ENCODE measurements around the gene CTIF.
A peak's percentile ranks its signal among the peaks of the same experiment; 100 is the strongest.
"Not testable (repeated sequence)": the region's sequence is repeated elsewhere in the genome, so short reads cannot be mapped to it uniquely, and the experiment has no call there.

The CTIF gene

DNA sequence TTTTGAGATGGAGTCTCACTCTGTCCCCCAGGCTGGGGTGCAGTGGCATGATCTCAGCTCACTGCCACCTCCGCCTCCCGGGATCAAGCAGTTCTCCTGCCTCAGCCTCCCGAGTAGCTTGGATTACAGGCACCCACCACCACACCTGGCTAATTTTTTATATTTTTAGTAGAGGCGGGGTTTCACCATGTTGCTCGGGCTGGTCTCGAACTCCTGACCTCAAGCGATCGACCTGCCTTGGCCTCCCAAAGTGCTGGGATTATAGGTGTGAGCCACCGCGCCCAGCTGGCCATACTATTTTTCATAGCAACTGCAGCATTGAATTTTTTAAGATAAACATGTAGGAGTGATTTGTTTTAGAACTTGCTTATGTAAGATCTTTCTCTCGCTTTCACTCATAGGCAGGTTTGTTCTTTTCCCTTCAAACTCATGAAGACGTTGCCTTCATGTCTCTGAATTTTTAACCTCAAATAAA lies 273.2 kb downstream of the CTIF start:
- DNase-seq: not testable (repeated sequence)

DNA sequence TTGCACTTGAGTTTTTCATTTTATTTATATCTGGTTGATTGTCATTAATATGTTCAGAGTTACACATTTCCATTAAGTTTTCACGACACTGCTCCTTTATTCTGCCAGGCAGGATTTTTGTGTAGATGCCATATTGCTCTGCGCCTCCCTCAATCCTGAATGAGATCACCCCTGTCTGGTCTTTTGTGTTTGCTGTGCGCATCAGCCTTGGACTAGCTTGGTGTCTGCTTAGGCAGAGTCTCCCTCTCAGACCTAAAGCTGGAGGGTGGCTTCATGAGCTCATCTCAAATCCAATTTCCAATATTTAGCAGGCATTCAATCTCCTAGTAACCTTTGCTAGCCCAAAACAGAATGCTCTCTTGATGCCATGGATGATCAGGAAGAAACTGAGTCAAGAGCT lies 274.5 kb downstream of the CTIF start:
- DNase-seq: no peak

DNA sequence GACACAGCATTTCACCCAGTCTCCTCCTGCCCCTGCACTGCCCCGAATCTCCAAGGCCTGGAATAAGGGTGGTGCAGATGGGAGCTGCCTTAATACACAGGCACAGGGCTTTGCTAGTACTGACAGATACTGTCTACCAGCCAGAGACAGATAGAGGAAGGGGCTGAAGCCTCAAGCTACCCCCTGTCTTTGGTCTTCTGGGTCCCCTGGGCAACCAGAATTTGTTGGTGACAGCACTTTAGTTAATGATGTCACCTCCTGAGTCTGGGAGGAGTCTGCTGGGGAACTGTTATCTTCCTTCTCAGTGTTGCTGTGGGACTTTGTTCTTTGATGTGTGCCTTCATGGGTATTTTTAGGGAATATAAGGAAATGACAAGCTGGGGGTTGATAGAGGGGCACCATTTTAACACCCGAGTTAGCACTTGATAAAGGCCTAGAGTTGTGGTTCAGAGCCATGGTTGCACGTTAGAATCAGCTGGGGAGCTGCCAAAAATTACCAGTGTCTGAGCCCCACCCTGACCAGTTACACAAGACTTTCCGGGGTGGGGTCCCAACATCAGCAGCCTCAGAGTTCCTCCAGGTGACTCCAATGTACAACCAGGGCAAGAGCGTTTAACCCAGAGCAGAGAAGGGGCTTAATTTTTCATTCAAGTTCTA lies 275.1 kb downstream of the CTIF start:
- DNase-seq: peak in 1 of 2 donors; percentile 41

DNA sequence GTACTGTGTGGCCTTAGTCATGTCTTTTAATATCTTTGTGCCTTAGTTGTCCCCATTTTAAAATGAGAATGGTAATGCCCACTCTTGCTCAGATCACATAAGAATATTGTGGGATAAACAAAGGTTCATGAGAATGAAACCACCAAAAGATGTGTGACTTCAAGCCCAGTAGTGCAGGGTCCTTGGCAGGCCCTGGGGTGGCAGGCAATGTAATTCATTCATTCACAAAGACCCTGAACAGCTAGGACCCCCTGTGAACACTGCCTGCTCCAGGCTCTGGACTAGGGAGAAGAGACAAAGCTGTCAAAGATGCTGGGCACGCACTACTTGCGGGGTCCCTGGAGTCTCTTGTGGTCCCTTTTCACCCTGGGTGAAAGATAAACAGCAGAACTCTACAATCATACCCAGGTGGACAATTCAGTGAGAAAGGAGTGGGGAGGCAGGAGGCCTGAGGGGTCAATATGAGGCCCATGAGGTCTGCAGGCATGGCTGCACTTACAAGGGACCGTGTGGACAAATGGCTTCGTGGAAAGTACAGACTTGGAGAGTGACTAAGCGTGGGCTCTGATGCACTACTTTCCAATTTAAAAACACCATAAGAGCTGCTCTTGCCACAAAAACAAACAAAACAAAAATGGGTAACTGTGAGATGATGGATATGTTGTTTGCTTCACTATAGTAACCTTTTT lies 275.8 kb downstream of the CTIF start:
- DNase-seq: no peak

DNA sequence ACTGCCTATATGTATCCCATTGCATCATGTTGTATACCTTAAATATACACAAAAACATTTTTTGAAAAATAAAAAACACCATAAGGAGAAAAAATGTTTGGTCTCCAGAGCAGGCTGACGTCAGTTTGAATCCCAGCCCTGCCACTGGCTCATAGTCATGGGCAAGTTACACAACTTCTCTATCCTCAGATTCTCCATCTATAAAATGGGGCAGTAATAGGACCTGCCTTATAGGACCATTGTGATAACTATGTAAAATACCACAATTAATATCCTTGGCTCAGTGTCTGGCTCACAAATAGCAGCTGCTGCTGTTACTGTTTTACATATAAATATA lies 276.3 kb downstream of the CTIF start:
- no peak for DNase-seq

DNA sequence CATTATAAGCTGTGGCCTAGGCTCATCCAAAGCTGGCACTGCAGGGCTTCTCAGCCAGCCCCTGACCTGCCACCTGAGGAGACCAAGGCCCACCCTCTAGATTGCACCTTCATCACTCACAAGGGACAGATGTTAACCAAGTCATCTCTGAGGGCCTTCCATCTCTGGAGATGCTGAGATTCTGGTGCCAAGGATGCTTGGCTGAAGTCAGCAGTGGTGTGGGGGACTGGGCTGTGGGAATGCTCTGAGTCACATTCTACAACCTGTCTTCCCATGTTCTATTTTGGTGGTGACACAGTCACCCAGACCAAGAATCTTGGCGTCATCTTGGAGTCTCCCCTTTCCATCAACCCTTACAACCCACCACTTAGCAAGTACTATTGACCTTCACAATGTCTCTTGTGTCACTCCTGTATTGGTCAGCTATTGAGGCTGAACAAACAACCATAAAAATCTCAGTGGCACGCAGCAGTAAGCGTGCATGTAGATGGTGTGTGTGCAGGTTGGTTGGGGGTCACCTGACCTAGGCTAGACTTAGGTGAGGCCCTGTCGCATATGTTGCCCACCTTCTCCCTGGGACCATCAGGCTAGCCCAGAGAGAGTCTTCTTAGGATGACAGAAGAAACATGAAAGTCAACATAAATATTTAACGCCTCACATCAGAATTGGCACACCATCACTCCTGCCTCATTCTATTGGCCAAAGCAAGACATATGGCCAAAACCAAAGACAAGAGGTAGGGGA lies 276.9 kb downstream of the CTIF start:
- no peak for DNase-seq

DNA sequence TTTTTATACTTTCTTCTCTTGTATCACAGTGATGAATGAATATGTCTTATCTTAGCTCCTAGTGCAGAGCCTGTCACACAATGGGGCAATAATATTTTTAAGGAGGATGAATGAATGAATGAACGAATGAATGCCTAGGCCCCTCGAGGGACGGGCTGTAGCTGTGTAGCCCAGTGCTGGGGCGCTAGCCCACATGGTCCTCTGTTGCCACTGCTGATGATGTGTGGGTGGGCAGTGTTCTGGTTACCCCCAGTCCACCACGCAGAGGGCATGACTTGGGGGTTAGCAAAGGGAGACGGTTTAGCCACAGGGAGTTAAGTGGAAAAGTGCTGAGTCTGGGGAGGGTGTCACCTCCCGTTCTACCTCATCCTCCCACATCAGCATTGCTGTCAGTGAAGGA lies 277.7 kb downstream of the CTIF start:
- no peak for DNase-seq

DNA sequence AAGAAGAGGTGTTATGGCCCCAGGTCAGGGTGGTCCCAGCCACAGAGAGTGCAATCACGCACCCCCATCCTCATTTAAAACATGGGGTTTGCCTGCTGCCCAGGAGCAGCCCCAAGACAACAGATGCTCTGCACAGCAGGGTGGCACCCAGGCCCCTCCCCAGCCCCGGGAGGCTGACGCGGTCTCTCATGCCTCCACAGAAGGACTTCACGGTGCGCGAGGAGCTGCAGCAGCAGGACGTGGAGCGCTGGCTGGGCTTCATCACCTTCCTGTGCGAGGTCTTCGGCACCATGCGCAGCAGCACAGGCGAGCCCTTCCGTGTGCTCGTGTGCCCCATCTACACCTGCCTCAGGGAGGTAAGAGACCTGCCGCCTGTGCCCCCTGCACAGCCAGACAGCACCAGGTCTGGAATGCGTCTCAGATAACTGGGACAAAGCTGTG lies 278.2 kb downstream of the CTIF start:
- no peak for DNase-seq

DNA sequence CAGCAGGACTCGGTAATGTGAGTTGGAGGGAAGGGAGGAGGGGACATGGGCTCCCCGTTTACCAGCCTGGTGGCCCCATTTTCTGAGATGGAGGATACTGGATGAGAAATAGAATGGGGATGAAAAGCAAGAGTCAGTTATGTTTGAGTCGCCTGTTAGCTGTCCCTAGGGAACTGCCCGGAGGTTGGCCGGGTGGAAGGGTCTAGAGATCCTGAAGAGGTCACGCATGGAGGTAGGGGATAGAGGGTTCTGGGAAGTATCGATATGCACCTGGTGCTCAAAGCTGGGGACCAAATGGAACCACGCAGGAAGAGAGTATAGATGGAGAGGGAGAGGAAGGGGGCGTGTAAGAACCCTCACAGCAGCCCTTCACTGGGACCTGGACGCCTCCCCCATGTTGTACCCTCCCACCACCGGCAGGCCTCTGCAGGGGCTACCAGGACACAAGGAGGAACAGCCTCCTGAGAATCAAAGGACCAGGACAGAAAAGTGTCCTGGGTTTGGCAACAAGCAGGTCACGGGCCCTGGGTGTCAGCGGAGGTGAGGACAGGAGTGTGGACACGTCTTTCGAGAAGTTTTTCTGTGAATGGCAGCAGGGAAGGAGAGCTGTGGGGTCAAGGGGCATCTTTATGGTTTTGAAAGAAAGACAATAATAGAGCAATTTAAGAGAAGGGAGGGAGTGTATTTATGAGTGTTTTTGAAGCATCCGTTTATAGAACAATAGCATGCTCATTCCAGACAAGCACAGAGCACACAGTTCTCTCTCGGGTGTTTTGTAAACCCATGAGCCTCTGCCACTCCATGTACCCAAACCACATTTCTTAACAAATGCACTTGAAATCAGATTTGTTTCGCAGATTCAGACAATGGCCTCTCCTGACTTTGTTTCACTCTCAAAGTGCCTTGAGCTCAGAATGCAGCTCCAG lies 279.8 kb downstream of the CTIF start:
- DNase-seq: no peak

DNA sequence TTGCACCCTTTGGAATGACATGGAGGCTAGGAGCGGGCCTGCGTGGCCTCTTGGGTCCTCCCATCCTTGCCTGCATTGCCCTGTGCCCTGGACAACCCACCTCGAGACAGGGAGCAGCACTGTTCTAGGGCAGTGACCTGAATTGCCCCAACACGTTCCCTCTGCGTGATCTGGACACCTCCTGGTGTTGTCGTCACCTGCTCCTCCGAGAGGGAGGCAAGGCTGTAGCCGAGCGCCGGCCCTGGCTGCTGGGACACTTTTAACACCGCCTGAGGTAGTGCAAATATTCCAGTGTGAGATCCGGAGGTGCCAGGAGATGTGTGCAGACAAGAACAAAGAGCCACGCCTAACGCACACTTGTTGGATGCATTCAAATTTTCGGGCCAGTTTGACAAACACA lies 280.4 kb downstream of the CTIF start:
- DNase-seq: no peak

DNA sequence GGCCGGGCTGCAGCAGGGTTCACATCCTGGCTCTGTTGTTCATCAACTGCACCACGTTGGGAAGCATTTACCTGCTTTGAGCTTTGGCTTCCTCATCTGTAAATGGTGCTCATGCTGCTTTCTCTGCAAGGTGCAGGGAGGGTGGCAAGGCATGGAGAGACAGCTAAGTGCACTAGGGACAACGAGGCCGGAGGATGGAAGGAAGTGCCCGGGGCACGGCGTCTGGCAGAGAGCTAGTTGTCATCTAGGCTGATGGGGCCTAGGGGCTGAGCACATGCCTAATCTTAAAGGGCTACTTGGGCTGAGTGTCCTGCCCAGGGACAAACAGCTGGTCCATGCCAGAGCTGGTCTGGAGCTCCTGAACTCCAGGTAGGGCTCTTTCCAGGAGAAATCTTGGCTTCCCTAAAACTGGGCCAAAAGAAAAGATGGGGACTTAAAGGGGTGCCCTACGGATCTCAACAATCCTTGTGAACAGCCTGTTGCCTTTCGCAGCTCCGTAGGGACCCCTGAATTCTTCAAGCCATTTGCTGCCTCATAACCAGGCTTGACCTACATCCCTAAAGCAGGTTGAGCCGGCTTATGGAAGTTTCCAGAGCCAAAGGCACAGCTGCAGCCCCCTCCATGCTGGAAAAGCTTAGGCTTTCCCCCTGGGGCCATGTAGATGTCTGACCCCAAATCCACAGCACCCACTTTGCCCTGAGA lies 281.1 kb downstream of the CTIF start:
- DNase-seq: no peak

DNA sequence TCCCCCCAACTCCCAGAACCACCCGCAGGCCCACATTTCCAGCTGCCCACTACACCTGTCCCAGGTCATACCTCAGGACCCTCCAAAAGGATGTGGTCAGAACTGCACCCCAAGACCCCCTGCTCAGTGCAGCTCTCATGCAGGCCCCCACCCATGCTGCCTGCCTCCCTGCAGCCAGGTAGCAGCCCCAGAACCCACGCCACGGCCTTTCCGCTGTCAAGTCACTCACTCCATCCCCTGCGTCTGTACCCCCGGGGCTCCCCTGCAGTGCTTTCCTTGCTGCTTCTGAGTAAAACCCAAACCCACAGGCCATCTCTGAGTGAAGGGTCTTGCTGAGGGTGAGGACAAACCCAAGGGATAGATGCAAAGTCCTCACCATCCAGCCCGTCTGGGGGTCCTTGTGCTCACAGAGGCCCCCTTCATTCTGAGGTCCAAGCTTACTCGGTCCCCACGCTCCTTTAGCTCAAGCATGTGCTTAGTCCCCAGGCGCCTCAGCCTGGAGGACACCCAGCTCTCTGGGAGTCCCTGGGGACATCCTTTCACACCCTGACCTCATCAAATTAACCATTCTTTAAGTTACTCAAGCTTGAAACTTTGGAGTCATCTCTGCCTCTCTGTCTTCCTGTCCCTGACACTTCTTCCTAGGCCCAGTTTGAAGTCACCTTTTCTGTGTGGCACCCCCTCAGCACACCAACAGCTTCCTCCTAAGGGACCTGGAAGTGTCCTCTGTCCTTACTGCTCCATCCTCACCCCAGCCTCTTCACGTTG lies 281.8 kb downstream of the CTIF start:
- DNase-seq: no peak

DNA sequence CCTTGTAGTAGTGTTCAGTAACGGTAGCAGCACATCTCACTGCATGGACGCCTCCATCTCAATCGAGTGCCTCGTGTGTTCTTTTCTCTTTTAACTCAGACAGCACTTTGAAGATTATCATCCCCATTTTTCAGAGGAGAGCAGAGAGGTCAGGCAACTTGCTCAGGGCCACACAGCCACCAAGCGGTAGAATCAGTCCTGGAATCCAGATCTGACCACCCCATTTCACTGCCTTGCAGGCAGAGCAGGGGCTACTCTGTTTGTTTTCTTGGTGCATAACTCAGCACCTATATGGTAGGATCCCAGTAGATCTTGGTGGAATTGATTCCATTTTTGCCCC lies 282.4 kb downstream of the CTIF start:
- no peak for DNase-seq

DNA sequence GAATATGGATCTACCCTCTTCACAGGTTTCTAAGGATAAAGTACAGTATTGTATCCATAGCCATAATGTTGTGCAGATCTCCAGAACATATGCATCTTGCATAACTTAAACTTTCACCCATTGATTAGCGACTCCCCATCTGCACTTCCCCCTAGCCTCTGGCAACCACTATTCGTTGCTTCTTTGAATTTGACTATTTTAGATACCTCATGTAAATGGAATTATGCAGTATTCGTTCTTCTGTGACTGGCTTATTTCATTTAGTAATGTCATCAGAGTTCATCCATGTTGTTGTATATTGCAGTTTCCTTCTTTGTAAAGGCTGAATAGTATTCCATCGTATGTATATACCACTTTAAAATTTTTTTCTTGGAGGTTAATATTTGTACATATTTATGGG lies 283.0 kb downstream of the CTIF start:
- DNase-seq: no peak

DNA sequence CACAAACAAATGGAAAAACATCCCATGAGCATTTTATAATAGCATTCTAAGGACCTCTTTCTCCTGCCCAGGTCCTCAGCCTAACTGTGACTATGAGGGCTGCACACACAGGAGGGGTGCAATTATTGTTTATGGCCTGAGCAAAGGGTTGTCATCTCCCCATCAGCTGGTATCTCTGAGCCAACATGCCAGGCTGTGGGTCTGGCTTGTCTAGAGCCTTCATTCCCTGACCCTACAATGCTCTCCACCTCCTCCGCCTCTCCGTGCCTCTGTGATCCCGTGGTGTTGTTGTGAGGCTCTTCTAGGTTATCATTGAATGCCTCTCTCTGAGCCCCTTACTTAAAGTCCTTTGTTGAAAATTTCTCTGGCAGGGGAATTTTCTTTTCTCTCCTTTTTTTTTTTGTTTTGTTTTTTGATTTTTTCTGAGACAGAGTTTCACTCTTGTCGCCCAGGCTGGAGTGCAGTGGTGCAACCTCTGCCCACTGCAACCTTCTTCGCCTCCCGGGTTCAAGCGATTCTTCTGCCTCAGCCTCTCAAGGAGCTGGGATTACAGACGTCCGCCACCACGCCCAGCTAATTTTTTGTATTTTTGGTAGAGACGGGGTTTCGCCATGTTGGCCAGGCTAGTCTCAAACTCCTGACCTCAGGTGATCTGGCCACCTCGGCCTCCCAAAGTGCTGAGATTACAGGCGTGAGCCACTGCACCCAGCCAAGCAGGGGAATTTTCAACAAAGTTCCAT lies 285.6 kb downstream of the CTIF start:
- DNase-seq: no peak

DNA sequence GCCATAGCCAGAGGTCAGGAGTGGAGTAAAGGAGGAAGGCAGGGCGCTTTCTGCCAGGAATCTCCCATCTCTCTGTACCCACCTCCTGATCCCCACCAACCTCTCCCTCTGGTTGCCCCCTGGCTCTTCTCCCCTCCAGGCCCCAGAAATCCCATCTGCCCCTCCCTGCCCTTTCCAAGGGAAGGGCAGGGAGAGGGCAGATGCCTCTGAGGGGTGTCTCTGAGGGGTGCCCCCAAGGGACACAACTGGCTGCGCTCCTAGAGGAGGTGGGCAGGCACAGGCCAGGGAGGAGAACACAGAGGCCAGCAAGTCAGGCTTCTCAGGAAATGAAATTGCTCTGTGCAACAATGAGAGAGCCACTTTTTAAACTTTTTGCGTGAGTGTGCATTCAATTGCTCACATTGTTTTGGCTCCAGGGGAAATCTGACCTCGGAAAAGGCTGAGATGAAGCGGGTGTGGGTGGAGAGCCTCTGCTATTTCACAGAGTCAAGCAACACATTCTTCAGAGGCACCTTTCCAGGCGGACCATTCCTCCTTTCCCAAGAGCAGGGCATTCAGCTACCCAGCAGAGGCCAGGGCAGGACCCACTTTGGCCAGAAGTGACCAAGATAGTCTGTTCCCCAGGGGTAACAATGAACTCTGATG lies 286.4 kb downstream of the CTIF start:
- no peak for DNase-seq

DNA sequence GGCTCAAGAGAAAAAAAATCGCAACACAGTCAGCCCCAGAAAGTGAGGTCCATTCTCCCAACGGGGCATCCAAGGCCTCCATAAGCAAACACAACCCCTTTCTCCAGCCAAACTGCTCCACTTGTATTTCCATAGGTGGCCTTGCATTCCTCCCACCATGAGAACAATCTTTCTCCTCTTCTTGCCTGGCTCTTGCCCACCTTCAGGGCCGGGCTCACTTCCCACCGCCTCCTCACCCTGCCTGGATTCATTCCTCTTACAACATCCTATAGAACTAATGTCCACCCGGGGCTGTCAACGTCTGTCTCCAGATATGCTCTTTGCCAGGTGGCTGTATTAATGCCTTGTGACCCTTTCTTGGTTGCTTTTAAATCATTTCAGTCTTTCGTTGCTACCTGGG lies 287.4 kb downstream of the CTIF start:
- DNase-seq: no peak

DNA sequence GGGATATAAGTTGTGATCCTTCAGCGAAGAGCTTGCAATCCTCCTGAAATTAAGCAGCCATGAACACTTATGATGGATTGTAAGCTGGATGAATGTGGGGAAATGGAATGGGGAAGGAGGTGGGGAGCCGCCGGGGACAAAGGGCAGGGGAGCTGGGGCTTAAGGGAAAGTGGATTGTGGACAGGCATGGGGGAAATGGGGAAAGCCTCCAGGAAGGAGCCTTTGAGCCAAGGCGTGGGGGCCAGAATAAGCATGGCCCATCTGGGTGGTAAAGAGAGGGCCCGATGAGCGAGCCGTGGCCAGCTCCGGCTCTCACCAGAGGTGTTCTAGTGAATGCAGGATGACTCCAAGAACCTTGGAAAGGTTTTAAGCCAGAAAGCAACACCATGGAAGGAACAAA lies 288.0 kb downstream of the CTIF start:
- no peak for DNase-seq

DNA sequence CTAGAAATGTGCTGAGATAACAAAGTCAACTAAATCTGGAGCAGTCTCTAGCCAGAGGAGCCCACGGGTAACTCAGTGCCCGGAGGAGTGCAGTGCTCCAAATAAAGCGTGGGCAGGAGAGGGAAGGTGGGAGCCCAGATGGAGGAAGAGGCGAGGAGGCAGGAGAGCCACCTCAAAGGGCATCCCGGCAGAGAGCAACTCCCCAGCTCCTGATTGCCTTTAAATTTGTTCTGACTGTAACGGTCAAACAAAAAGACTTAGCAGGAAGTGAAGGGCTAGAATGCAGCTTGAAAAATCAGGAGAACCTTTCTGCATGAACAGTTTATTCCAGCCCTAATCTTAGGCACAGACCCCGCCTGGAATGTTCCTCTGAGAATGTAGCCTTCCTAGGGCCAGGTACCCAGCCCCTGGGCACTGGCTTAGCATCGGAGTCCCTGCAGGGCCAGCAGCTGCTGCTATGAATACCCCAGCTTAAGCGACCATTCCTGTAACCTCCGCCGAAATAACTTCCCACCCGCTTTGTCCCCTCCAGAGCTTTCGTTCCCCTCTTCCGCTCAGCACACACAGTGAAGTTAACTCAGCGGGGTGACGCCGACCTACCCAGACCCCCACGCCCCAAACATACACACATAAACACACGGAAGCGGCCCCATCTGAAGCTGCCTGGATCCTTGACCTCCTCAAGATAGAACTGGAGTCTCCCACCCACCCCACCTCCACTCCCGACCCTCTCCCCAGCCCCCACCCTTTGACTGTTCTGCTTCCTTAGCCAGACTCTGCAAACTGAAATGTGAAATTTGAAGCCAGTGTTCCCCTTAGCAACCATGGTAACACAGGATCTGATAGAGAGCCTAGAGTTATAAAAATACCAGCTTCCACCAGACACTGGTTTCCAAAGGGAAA lies 288.7 kb downstream of the CTIF start:
- no peak for DNase-seq
